Spleen (tissue), 11 donors: ENCODE data around the gene ZNF385C. TPM values are rescaled to one million over a fixed set of nuclear protein-coding genes. Genes with fewer than 3 reads are reported as not detected.

Source experiments
- DNase-seq: peaks from one replicate; pipeline ENCODE4 v3.0.0-alpha.2; 2020
- H3K27ac ChIP-seq, 8 donors: fragments of 200-600 bp; sonication (generic) in 7 of 8; 1 replicate in 4 of 8; 2 replicates in 4 of 8; pipeline versions ENCODE4 v1.5.0 to v1.8.0; 2016 to 2021; ENCODE audit warnings: inconsistent platforms in 4 of 8, mild to moderate bottlenecking in 4 of 8, moderate library complexity in 1 of 8
- H3K27me3 ChIP-seq, 7 donors: fragments of 200-600 bp; sonication (generic) in 6 of 7; replicated peaks in 1 of 7; 1 replicate in 4 of 7; 2 replicates in 3 of 7; pipeline versions ENCODE4 v1.5.0 to v1.8.0; 2016 to 2021; ENCODE audit warnings: inconsistent platforms in 3 of 7, mild to moderate bottlenecking in 1 of 7
- H3K36me3 ChIP-seq, 6 donors: fragments of 200-600 bp; sonication (generic) in 5 of 6; 1 replicate in 4 of 6; 2 replicates in 2 of 6; pipeline versions ENCODE4 v1.5.0 to v1.8.0; 2016 to 2021; ENCODE audit warnings: inconsistent platforms in 2 of 6
- H3K4me1 ChIP-seq, 6 donors: fragments of 200-600 bp; sonication (generic) in 5 of 6; 1 replicate in 3 of 6; 2 replicates in 3 of 6; pipeline versions ENCODE4 v1.5.0 to v1.8.0; 2016 to 2021; ENCODE audit warnings: inconsistent platforms in 3 of 6
- H3K4me3 ChIP-seq, 8 donors: fragments of 200-600 bp; sonication (generic) in 7 of 8; 1 replicate in 4 of 8; 2 replicates in 4 of 8; pipeline versions ENCODE4 v1.5.0 to v1.8.0; 2016 to 2021; ENCODE audit warnings: inconsistent platforms in 4 of 8, mild to moderate bottlenecking in 4 of 8, moderate library complexity in 2 of 8
- H3K9me3 ChIP-seq, 8 donors: fragments of 200-600 bp; sonication (generic) in 7 of 8; 1 replicate in 4 of 8; 2 replicates in 4 of 8; pipeline versions ENCODE4 v1.5.0 to v1.8.0; 2016 to 2021; ENCODE audit warnings: inconsistent platforms in 4 of 8
- POLR2A ChIP-seq, 3 donors: fragments of 450-650 bp; IDR thresholded peaks; one replicate each; pipeline ENCODE4 v1.5.1; 2017; ENCODE audit warnings: antibody characterized with exemption in 3 of 3, mild to moderate bottlenecking in 1 of 3
- POLR2AphosphoS5 ChIP-seq, 3 donors: sonication (generic); formaldehyde crosslinking; IDR thresholded peaks; one replicate each; pipeline ENCODE4 v1.5.1; 2017; ENCODE audit warnings: antibody characterized with exemption in 3 of 3
- WGBS, 5 donors: extraction: QIAGEN DNeasy Blood & Tissue Kit in 3 of 5; methylation state at CpG; one replicate each; pipeline versions ENCODE4 v1.1.5 to v1.1.7; 2013 to 2018; 5-methylcytosine and 5-hydroxymethylcytosine counted together
- intact Hi-C: fragments of 100-400 bp; cut with DNase I; formaldehyde crosslinking; loops from one replicate; pipeline ENCODE4 v1.15.0; 2023; ENCODE audit warnings: low total_unique reads
- polyA plus RNA-seq, 3 donors: library from polyadenylated mRNA; stranded (reverse); fragments of 200-250 nt; gene quantifications; one replicate each; pipeline ENCODE4 v1.2.1, GENCODE V29; 2013
- total RNA-seq, 7 donors: library from RNA; depleted of rRNA in 3 of 7; stranded (reverse); fragments of >200 nt in 3 of 7; fragmentation: NEBNext Ultra II Directional in 4 of 7; extraction: Animal tissue kit (Norgen Biotek cat#: 25700) in 4 of 7; gene quantifications; one replicate each; pipeline versions ENCODE4 v1.1.0 to v1.2.1, GENCODE V29; 2016 to 2021
- TF ChIP-seq, protein P1 (sequence below), 11 experiments: fragments of 200-600 bp in 7 of 11; fragments of 450-650 bp in 4 of 11; sonication (generic) in 4 of 11; IDR thresholded peaks in 8 of 11; conservative IDR thresholded peaks in 3 of 11; 1 replicate in 7 of 11; 2 replicates in 4 of 11; pipeline versions ENCODE4 v1.4.0 to v1.8.0; 2016 to 2021; ENCODE audit warnings: antibody characterized with exemption in 11 of 11, inconsistent platforms in 4 of 11, mild to moderate bottlenecking in 1 of 11
- donor health status: healthy with polysubstance abuse.
- donor health status: DM: no; HTN: no; CAD: no; lungs with moderate emphysema.
- donor health status: DM: no; HTN: no; CAD: no.
- donor health status: Bipolar disorder and iron deficiency.
- donor health status: healthy.
- donor health status: DM: no; HTN: no; CAD: no.
- donor health status: DM: yes; HTN: yes; CAD: no.

The ZNF385C gene
- total and polyA plus RNA-seq, 10 donors, result 0.17 to 0.60 (median 0.41) TPM; not detected in 2

DNA sequence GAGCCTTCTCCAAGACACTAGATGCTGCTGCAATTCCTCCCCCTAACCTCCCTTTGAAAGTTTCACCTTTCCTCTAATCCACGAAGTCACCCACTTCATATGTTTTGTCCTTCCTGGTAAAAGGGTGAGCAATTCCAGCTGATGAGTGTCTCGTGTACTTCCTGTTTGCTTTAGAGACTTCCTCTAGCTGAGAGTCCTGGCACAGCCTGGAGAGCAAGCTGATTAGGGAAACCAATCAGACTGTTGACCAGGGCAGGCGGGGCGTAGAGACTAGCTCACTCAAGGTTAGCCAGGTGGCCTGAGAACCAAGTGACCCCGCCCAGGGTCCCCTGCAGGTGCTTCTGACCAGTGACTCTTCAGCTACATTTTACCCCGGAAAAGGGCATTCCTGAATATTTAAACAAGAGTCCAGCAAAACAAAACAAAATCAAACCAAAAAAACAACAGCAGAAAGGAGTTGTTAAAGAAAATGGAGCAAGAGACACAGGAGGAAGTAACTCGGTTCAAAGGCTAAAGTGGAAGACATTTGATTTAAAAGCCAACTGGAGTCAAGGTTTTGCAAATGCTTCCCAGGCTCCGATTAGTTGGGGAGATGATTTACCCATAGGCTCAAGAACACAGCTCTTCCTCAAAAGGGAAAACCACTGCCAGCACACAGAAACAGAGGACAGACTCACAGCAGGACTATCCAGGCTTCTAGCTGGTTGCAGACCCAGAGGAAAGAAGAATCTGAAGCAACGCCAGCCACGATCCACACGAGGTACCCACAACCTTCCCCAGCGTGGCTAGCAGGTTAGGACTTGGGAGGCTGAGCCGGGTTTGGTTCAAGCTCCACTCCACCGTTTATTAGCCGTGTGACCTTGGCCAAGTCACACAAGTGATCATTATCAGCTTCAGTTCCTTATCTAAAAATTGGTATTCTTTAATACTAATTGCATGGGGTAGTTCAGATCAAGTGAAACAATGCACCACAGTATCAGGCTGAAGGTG lies 37.7 kb upstream of the ZNF385C start:
- 36 to 57% (median 40%) methylated on average over 15 of the region's 15 CpGs for WGBS, 5 donors
- peak overlapping the region in 2 of 8 donors; percentile 19 to 60 for H3K4me3 ChIP-seq
- TF ChIP-seq, protein P1, sequence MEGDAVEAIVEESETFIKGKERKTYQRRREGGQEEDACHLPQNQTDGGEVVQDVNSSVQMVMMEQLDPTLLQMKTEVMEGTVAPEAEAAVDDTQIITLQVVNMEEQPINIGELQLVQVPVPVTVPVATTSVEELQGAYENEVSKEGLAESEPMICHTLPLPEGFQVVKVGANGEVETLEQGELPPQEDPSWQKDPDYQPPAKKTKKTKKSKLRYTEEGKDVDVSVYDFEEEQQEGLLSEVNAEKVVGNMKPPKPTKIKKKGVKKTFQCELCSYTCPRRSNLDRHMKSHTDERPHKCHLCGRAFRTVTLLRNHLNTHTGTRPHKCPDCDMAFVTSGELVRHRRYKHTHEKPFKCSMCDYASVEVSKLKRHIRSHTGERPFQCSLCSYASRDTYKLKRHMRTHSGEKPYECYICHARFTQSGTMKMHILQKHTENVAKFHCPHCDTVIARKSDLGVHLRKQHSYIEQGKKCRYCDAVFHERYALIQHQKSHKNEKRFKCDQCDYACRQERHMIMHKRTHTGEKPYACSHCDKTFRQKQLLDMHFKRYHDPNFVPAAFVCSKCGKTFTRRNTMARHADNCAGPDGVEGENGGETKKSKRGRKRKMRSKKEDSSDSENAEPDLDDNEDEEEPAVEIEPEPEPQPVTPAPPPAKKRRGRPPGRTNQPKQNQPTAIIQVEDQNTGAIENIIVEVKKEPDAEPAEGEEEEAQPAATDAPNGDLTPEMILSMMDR (IDR thresholded peaks at IDR 0.05 in 8 of 11, conservative IDR thresholded peaks at IDR 0.05 in 3 of 11), result no peak
- TF ChIP-seq POLR2A (IDR thresholded peaks at IDR 0.05) (no peak), POLR2AphosphoS5 (IDR thresholded peaks at IDR 0.05) (peak; percentile 19 to 88 (median 72))
- intact Hi-C loops, result no loop called here
- peak; percentile 86 for DNase-seq
- H3K36me3 ChIP-seq, result peaks cover 0 to 51% (median 7%) of the 10 kb centered on the region in 6 donors
- no peaks in the 10 kb centered on the region for H3K9me3 ChIP-seq
- H3K27ac ChIP-seq, result peak overlapping the region; percentile 64 to 90 (median 82)
- H3K4me1 ChIP-seq, result peaks cover 53 to 100% (median 93%) of the 10 kb centered on the region in 6 donors
- H3K27me3 ChIP-seq, result no peaks in the 10 kb centered on the region

DNA sequence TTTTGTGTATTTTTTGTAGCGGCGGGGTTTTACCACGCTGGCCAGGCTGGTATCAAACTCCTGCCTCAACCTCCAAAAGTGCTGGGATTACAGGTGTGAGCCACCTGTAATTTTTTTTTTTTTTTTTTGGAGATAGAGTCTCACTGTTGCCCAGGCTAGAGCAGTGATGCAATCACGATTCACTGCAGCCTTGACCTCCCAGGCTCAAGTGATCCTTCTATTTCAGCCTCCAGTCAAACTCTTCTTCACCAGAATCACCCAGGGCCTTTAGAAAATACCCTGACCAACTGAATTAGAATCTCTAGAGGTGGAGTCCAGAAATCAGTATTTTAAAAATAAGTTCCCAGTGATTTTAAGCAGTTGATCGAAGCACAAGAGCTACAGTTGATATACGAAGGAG lies 36.9 kb upstream of the ZNF385C start:
- no peak for DNase-seq
- 74 to 90% (median 80%) methylated on average over 6 of the region's 6 CpGs for WGBS, 5 donors
- Histone ChIP-seq H3K27me3 (no peaks in the 10 kb centered on the region), H3K4me3 (peak overlapping the region in 1 of 8 donors; percentile 60), H3K4me1 (peaks cover 58 to 100% (median 97%) of the 10 kb centered on the region in 6 donors), H3K27ac (peak overlapping the region; percentile 64 to 90 (median 82)), H3K9me3 (no peaks in the 10 kb centered on the region), H3K36me3 (peaks cover 0 to 51% (median 6%) of the 10 kb centered on the region in 6 donors)
- TF ChIP-seq POLR2AphosphoS5 (IDR thresholded peaks at IDR 0.05) (no peak), POLR2A (IDR thresholded peaks at IDR 0.05) (no peak)
- TF ChIP-seq, protein P1 (IDR thresholded peaks at IDR 0.05 in 8 of 11, conservative IDR thresholded peaks at IDR 0.05 in 3 of 11), result no peak
- intact Hi-C loops, result no loop called here

DNA sequence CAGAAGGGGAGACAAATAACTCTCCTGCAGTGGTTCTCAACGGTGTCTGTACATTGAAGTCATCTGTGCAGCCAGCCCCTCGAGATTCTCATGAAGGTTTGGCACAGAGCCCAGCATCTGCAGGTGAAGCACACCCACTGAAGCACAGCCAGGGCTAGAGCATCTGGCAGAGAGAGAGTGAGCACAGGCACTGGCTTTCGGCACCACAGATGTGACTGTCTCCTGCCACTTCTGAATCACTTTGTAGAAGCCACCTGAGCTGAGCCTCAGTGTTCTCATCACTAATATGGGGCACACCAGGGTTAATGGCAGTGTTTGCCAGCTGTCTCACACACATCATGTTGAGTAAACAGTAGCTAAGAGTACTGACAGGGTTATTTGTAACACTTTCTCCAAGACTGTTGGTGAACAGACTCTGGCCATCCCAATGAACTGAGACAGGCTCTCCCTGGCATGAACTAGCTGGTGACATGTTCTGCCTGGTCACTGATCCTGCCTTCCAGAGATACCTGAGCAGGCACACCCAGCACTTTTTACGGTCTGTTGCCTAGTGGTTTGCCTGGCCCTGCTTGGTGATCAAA lies 35.3 kb upstream of the ZNF385C start:
- H3K27me3 ChIP-seq, result no peaks in the 10 kb centered on the region
- H3K36me3 ChIP-seq, result peaks cover 0 to 51% (median 20%) of the 10 kb centered on the region in 6 donors
- peak overlapping the region in 1 of 8 donors; percentile 26 for H3K4me3 ChIP-seq
- H3K9me3 ChIP-seq, result no peaks in the 10 kb centered on the region
- 32 to 37% (median 33%) methylated on average over 4 of the region's 4 CpGs for WGBS, 5 donors
- DNase-seq, result peak; percentile 89
- TF ChIP-seq POLR2AphosphoS5 (IDR thresholded peaks at IDR 0.05), result peak in 2 of 3 donors; percentile 62 to 69
- TF ChIP-seq POLR2A (IDR thresholded peaks at IDR 0.05), result no peak
- peaks cover 57 to 100% (median 96%) of the 10 kb centered on the region in 6 donors for H3K4me1 ChIP-seq
- H3K27ac ChIP-seq, result peak overlapping the region; percentile 49 to 90 (median 81)
- intact Hi-C loops, result no loop called here

DNA sequence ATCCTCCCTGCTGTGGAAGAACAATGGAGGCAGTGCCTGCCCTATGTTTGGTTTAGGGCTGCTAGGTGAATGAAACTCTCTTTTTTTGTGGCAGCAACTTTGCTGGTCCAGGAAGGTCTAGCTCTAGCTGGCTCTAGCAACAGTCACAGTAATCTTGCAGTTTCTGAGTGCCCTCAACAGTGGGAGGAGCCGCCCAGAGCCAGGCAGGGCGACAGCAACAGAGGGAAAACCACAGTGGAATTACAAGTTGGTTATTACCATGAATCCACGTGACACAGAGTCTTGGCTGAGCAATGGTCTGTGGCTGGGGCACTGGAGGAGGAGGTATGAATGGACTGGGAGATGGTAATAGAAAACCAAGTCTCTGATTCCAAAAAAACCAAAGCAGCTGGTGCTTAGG lies 34.7 kb upstream of the ZNF385C start:
- Histone ChIP-seq H3K9me3 (no peaks in the 10 kb centered on the region), H3K36me3 (peaks cover 0 to 51% (median 26%) of the 10 kb centered on the region in 6 donors), H3K4me3 (peak overlapping the region in 1 of 8 donors; percentile 26), H3K4me1 (peaks cover 57 to 100% (median 92%) of the 10 kb centered on the region in 6 donors), H3K27me3 (no peaks in the 10 kb centered on the region), H3K27ac (peak overlapping the region; percentile 49 to 90 (median 81))
- no peak for TF ChIP-seq POLR2A (IDR thresholded peaks at IDR 0.05)
- TF ChIP-seq POLR2AphosphoS5 (IDR thresholded peaks at IDR 0.05), result no peak
- TF ChIP-seq, protein P1 (IDR thresholded peaks at IDR 0.05 in 8 of 11, conservative IDR thresholded peaks at IDR 0.05 in 3 of 11), result no peak
- DNase-seq, result no peak
- intact Hi-C loops, result no loop called here
- WGBS, 5 donors, result 12 to 24% (median 14%) methylated on average over 3 of the region's 3 CpGs
